Renal cortical epithelial cell (primary cell): ENCODE data around the gene GCDH. TPM values are rescaled to one million over a fixed set of nuclear protein-coding genes. Genes with fewer than 3 reads are reported as not detected.
"Not testable (repeated sequence)": the region's sequence is repeated elsewhere in the genome, so short reads cannot be mapped to it uniquely, and the experiment has no call there.

Source experiments
- DNase-seq: peaks from one replicate; pipeline ENCODE4 v3.0.0-alpha.2; 2011; ENCODE audit warnings: low read depth
- total RNA-seq: library from RNA; depleted of rRNA; stranded (reverse); fragments of >200 nt; gene quantifications from 2 replicates; pipeline ENCODE4 v1.2.3, GENCODE V29; 2014

Gene GCDH
- total RNA-seq, 1 donor from 2014 or later: 23.4 TPM

DNA sequence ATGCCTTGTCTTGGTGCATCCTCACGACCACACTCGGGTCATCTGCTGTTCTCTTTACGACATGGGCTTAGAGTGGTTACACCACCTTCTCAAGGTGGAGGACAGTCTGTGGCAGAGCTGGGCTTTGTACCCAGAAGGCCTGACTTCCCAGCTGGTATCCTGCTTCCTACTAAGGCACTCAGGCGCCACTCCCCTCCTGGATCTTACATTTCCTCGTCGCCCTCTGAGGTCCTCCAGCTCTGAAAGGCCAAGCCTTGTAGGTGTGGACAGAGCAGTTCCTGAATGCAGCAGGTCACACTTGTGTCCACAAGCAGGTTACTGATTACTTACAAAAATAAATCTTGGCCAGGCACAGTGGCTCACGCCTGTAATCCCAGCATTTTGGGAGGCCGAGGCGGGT is 16.2 kb downstream of the GCDH start:
- no peak for DNase-seq

DNA sequence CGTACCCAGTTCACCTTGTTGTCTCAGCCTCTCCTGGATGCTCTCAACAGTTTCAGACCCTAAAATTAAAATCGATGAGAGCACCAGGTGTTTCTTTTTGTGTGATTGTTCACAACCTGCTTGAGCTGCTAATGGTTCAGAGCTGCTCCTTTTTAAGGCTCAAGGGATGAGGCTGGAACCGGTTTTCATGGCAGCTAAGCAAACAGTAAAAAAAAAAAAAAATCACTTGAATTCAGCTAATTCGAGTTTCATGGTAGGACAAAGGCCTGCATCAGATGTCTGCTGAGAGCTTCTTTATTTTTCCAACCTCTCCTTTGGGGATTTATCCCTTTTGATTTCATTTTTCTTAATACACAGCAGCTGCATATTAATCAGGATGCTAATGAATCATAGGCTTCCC is 21.6 kb downstream of the GCDH start:
- no peak for DNase-seq

DNA sequence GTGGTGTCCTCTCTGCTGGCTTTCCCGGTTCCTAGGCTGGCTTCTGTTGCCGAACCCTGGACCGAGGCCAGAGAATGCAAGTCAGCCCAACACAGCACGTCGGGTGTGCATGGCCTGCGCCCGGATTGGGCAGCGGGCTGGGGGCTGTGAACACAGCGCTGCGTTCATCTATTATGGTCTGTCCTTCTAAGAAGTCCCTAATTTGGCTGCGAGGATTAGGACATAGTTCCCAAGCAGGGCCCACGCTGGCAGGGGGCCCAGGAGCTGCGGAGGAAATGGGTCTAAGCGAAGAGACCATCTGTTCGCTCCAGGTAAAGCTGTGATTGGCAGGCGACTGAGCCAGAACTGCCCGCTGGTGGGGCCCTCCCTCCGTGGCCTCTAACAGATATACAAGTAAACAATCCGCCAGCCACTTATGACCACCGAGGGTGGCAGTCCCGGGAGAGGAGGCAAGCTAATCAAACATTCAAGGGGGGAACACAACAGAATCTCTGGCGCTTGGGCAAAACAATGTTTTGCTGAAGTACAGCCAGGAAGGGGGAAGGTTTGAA is 22.1 kb downstream of the GCDH start:
- no peak for DNase-seq

DNA sequence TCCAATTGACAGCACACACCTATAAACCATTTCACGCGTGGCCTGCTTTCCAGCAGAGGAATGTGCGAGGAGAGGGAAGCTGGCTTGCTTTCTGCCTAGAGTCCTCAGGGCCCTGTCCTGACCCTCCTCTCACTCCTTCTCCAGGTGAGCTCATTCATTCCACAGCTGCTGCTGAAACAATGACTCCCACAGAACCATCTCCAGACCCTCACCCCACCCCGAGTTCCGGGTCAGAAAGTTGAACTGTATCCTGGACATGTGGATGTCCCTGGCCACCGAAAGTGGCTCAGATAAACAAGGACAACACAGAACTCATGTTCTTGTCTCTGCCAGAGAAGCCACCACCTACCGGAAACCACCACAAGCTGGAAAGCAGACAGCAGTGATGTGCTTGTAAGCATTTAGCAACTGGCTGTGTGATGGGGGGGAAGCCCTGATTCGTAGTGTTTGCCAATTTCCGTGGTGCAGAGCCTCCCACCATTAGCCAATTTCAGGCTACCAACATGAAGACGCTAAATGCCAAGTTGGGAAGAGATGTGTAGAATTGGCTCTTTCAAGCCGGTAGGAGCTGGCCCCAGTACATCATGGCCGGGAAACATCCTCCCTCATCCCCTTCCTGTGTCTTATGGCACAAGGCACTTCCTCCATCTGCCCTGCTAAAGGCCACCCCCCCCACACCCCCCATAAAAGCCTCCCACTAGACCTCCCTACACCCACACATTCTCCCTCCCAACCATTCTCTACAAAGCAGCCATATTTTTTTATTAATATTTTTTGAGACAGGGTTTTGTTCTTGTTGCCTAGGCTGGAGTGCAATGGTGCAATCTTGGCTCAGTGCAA is 23.1 kb downstream of the GCDH start:
- no peak for DNase-seq

DNA sequence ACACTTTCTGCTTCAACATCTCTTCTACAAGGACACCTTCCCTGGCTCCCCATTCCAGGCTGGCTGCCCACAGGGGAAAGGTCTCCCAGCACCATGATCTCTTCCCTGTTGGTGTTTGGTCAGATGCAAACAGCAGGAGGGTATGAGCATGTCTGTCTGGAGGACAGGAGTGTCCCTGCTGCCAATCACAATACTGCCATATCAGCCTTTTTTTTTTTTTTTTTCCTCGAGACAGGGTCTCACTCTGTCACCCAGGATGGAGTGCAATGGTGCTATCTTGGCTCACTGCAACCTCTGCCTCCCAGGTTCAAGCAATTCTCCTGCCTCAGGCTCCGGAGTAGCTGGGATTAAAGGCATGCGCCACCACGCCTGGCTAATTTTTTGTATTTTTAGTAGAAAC is 24.9 kb downstream of the GCDH start:
- not testable (repeated sequence) for DNase-seq

DNA sequence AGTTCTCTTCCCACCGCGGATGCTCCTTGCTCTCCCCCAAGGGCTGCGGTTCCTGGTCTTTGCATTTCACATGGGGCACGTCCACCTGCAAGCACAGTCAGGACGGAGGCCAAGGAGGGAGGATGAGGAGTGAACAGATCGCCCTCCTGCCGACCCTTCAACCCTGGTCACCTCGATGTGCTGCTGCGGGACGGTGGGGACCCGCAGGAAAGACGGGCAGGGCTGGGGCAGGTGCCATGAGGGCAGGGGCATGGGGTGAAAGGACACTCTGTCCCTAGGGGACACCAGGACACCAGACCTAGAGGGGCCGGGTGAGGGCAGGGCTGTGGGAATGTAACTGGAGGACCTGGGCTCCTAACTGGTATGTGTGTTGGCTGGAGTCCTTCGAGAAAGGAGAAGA is 27.3 kb downstream of the GCDH start:
- DNase-seq: no peak

DNA sequence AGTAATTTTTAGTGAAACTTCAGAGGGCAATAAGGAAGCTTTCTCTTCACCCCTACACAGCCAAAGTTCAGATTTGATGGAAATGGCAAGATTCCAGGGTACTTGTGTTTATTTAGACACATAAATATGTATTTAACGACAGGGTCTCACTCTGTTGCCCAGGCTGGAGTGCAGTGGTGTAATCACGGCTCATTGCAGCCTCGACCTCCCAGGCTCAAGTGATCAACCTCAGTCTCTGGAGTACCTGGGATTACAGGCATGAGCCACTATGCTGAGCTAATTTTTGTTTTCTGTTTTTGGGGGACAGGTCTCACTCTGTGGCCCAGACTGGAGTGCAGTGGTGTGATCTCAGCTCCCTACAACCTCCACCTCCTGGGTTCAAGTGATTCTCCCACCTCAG is 30.1 kb downstream of the GCDH start:
- no peak for DNase-seq

DNA sequence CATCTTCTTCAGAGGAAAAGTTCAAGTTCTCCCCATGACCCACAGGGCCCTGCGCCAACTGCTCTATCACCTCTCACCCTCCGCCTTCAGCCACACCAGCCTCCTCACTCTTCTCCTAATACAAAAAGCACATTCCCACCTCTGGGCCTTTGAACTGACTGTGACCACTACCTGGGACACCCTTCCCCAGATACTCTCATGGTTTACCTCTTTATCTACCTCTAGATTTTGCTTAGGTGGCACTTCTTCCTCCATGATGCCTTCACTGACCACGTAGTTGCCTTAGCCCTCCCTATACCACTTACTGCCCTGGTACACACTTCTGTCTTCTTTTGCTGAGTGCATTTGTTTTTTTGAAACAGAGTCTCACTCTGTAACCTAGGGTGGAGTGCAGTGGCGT is 32.0 kb downstream of the GCDH start:
- DNase-seq: no peak

DNA sequence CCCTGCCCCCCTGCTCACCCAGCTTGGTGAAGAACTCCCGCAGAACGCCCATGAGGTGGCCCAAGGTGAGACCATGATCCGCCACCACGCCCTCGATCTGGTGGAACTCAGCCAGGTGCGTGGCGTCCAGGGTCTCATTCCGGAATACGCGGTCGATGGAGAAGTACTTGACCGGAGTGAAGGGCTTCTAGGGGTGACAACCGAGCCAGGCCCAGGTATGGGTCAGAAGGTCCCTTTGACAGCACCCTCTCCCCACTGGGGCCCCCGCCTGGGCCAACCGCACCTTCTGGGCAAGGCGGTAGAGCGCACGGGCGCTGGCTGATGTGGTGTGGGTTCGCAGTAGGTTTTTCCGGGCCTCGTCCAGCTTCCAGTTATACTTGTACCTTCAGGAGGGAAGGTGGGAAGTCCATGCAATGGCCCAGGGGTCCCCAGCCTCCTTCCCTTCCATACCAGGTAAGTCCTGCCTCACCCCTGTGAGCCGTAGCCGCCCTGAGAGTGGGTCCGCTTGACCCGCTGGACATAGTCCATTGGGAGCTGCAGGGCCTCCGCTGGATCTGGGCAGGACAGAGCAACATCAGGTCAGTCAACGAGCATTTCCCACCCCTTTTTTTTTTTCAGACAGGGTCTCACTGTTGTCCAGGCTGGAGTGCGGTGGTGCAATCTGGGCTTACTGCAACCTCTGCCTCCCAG is 33.8 kb downstream of the GCDH start:
- DNase-seq: no peak

DNA sequence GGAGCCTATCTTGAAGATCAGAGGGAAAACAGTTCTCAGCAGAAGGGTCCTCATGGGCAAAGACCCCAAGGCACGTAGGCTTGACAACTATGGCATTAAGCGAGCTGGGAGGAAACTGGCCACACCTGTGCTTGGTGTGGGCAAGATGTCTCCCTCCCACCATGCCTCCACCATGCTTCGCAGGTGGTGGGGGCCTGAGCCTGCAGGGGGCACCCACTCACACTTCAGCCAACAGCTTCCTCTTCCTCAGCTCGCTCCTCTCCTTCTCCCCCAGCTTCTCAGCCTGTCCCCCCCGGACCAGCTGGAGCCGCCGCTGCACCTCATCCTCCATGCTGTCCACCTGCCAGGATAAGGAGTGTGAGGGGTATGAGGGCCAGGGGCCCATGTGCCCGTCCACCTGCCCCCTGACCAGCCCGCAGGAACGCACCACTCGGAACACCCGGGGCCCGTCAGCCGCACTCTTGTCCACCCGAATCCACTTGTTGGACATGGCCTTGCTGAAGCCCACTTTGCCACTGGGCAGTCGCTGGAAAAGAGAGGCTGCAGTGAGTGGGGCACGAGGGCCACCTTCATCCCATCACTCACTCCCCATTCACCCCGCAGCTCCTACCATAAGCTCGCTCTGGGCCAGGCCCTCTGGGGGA is 39.2 kb downstream of the GCDH start:
- no peak for DNase-seq

DNA sequence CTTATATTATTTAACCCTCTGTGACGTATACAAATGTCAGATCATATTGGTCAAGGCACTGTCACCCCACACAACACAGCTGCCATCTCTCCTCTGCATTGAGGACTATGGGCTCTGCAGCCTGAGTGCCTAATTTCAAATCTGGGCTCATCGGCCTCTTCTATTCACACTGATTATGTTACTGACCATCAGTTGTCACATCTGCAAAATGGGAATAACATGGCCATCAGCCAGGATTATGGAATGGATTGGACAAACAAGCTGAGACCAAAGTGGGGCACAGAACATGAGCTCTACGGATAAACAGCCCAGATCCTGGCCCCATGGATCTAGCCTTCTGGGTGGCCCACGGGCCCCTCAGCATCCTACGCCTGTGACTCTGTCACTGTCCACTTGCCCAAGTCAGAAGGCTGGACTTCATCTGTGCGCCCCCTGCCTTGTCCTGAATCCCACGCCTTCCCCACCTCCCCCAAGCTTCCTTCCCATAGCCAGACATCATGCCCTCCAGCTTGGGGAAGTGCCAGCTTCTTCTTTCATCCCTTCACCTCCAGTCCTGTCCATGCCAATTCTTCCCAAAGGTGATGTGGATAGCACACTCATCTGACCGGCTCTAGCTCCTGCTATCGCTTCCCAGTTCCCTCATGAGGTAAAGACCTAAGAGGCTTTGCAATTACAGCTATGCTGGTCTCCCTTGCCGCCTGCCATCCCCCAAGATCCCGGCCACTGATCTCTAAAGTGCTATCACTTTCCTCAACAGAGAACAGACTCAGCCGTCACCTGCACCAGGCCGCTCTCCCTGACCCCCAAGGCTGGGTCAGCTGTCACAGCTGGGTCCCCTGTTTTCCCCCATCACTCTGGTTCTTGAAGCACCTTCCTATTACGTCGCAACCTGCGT is 41.7 kb downstream of the GCDH start:
- DNase-seq: no peak

DNA sequence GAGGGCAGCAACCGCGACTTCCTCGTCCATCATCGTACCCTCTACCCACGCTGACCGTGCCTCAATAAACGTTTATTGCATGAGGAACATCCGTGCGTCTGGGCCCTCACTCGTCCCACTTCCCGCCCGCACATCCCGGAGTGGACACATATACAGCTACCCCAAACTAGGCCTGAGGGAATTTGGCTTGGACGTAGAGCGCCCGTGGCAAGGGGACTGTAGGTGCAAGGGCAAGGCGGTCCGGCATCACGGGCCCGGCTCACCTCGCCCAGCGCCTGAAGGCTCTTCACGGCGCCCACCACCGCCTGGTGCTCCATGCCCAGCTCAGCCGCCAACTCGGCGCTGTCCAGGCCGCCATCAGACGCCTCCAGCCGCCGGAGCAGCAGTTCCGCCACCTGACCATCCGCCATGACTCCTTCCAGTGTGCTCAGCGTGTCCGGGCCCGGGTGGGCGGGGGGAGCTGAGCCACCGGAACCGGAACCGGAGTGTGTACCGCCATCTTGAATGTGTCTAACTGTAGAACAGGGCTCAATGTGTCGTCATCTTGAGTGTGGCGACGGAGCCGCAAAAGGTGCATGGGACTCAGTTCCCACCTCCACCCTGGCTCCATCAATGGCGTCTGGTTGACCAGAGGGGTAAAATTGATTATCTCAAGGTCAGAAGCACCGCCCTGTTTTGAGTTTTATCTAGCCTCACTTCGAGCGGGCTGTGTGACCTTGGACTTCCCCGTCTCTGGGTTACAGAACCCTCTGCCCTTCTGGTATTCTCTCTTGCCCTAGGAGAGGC is 42.5 kb downstream of the GCDH start, which contains the start of gene FARSA:
FARSA (minus strand) TSS at position 425 of the 786 bp plus-strand sequence; CDS start at position 410, 15 bp downstream.
- peak; percentile 81 for DNase-seq

DNA sequence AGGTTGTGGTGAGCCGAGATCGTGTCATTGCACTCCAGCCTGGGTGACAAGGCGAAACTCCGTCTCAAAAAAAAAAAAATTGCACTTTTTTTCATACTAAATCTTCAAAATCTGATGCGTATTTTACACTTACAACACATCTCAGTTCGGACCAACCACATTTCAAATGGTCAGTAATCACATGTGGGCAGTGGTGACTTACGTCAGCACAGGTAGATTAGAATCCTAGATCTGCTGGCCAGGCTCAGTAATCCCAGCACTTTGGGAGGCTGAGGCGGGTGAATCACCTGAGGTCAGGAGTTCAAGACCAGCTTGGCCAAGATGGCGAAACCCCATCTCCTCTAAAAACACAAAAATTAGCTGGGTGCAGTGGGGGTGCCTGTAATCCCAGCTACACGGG is 44.1 kb downstream of the GCDH start:
- no peak for DNase-seq

DNA sequence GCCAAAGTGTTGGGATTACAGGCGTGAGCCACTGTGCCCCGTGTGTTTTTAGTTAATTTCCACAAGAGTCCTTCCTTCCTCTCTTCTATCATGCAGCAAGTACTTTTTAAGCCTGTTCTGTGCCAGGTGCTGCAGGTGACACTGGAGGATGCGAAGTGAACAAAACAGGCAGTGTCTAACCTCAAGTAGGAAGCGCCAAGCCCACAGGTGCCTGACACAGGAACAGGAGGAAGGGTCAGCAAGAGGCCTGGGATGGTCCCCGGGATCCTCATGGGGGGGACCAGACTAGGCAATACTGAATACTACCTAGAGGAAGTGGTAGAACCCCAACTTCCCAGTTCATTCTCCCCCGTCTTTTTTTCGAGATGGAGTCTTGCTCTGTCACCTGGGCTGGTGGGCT is 45.6 kb downstream of the GCDH start:
- no peak for DNase-seq

DNA sequence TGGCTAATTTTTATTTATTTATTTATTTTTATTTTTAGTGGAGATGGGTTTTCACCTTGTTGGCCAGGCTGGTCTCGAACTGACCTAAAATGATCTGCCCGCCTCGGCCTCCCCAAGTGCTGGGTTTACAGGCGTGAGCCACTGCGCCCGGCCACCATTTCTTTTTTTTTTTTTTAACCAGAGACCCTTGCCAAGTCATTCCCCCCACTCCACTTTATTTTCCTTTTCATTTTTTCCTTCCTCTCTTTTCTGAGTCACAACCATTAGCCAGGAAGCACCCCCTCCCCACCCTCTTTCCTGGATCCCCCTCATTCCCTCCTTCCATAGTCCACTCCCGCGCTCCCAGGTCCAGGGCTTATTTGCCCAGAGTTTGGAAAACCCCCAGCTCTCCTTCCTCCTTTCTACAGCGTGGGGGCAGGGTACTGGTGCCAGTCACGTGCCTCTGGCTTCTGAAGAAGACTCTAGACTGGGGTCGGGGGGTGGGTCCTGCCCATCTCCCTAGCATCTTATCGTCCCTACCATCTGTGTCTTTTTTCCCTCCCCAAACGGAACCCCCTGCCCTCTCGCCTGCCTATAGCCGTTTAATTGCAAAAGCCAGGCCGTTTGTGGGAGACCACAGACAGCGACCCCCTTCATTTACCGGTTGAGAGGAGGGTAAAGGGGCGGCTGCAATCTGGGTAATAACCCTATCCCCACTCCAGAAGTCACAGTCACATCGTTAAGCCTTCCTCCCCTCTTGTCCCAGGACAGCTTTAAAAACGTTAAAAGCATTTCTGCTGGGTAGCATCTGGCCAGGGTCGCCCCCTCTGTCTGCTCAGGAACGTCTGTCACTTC is 46.4 kb downstream of the GCDH start:
- no peak for DNase-seq

DNA sequence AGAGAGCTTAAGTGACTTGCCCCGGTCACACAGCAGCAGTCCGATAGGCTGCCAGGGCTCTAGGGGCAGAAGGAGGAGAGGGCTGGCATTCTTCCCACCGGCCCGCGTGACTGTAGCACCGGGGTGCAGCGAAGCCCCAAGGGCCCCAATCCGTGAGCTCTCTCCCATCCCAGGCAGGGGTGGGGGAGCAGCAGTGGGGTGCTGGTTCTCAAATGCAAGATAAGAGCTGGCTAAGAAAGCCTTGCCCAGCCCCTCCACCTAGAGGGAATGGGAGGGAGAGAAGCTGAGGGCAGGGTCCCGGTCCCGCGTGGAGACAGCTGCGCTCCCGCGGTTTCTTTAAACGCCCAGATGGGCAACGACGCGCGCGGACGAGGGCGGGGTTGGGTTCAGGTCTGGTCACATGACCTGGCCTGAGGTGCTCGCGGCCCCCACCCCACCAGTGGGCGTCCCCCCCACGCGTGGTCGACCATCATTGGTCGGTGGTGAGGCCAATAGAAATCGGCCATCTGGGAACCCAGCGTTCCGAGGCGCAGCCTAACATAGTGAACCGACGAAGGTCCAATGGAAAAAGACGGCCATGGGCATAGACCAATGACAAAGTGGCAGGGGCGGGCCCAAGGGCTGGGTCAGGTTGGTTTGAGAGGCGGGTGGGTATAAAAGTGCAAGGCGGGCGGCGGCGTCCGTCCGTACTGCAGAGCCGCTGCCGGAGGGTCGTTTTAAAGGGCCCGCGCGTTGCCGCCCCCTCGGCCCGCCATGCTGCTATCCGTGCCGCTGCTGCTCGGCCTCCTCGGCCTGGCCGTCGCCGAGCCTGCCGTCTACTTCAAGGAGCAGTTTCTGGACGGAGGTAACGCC is 47.2 kb downstream of the GCDH start, which contains the start of gene CALR:
CALR (plus strand) TSS at position 683 of the 852 bp plus-strand sequence; CDS start at position 754, 71 bp downstream.
- peak; percentile 97 for DNase-seq

DNA sequence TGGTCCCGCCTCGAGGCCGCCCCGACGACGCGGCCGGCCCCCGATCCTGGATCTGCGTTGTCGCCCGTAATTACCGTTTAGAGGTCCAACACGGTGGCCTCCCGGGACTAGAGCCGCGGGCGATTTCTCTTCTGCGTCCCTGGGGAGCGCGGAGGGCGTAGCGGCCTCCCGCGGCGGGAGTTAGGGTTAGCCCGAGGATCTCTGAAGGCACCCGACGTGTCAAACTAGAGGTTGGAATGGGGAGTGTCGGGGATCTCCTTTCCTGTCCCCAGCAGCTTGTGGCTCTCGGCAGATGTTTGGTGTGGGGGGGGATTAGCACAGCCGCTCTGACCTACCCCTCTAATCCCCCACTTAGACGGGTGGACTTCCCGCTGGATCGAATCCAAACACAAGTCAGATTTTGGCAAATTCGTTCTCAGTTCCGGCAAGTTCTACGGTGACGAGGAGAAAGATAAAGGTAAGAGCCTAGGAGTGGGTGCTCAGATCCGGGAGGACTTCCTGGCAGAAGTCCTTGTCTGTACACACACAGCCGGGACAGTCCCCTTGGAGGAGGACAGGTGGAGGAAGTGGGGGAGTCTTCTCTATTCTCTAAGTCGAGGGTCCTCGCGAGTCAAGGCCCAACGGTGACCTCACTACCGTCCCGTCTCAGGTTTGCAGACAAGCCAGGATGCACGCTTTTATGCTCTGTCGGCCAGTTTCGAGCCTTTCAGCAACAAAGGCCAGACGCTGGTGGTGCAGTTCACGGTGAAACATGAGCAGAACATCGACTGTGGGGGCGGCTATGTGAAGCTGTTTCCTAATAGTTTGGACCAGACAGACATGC is 48.0 kb downstream of the GCDH start:
- peak; percentile 32 for DNase-seq

DNA sequence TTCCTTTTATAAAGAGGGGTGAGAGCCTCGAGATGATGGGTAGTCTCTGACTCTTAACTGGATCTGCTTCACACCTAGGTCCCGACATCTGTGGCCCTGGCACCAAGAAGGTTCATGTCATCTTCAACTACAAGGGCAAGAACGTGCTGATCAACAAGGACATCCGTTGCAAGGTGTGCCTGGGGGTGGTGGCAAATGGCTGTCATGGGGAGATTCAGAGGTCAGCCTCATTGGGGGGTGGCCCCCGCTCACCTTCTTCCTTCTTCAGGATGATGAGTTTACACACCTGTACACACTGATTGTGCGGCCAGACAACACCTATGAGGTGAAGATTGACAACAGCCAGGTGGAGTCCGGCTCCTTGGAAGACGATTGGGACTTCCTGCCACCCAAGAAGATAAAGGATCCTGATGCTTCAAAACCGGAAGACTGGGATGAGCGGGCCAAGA is 49.0 kb downstream of the GCDH start:
- no peak for DNase-seq
